GM21515 (cell line): ENCODE results near the gene TNIK.

Source experiments
- ATAC-seq: cut with Tn5 transposase; IDR thresholded peaks from one replicate; pipeline ENCODE4 v1.9.1; 2021; ENCODE audit not compliant: unreplicated experiment

The TNIK gene

GRCh38 chr3:171236265-171237008 is 223.8 kb downstream of the TNIK start:
- ATAC-seq, result no peak

GRCh38 chr3:171234298-171235010 is 225.8 kb downstream of the TNIK start:
- ATAC-seq, result no peak

- no peak for ATAC-seq
Measured at GRCh38 chr3:171231361-171231760, 228.8 kb downstream of the TNIK start.

GRCh38 chr3:171230865-171231264 is 229.3 kb downstream of the TNIK start:
- no peak for ATAC-seq

- ATAC-seq, result no peak
Measured at GRCh38 chr3:171229173-171229572, 231.0 kb downstream of the TNIK start.

GRCh38 chr3:171228240-171228639 is 232.0 kb downstream of the TNIK start:
- no peak for ATAC-seq

- no peak for ATAC-seq
Measured at GRCh38 chr3:171227828-171228227, 232.4 kb downstream of the TNIK start.

- ATAC-seq, result no peak
Measured at GRCh38 chr3:171227359-171227758, 232.8 kb downstream of the TNIK start.

GRCh38 chr3:171226794-171227193 is 233.4 kb downstream of the TNIK start:
- no peak for ATAC-seq

GRCh38 chr3:171225708-171226107 is 234.5 kb downstream of the TNIK start:
- ATAC-seq, result no peak

- ATAC-seq, result no peak
Measured at GRCh38 chr3:171225165-171225564, 235.0 kb downstream of the TNIK start.

- ATAC-seq, result no peak
Measured at GRCh38 chr3:171223396-171223795, 236.8 kb downstream of the TNIK start.

GRCh38 chr3:171222995-171223394 is 237.2 kb downstream of the TNIK start:
- no peak for ATAC-seq

- no peak for ATAC-seq
Measured at GRCh38 chr3:171221597-171221996, 238.6 kb downstream of the TNIK start.

GRCh38 chr3:171221104-171221503 is 239.1 kb downstream of the TNIK start:
- no peak for ATAC-seq

GRCh38 chr3:171219258-171219657 is 240.9 kb downstream of the TNIK start:
- ATAC-seq, result no peak

- ATAC-seq, result no peak
Measured at GRCh38 chr3:171218069-171218468, 242.1 kb downstream of the TNIK start.

- no peak for ATAC-seq
Measured at GRCh38 chr3:171213907-171214306, 246.3 kb downstream of the TNIK start.

- no peak for ATAC-seq
Measured at GRCh38 chr3:171213178-171213577, 247.0 kb downstream of the TNIK start.

- ATAC-seq, result no peak
Measured at GRCh38 chr3:171212648-171213047, 247.6 kb downstream of the TNIK start.

GRCh38 chr3:171206283-171206682 is 253.9 kb downstream of the TNIK start:
- ATAC-seq, result no peak

GRCh38 chr3:171204942-171205341 is 255.3 kb downstream of the TNIK start:
- ATAC-seq, result no peak

- no peak for ATAC-seq
Measured at GRCh38 chr3:171201825-171202224, 258.4 kb downstream of the TNIK start.
